ENCODE data around the gene RFX5. TPM values are rescaled to one million over a fixed set of nuclear protein-coding genes. Genes with fewer than 3 reads are reported as not detected.
A peak's percentile ranks its signal among the peaks of the same experiment; 100 is the strongest.
"Not testable (repeated sequence)": the region's sequence is repeated elsewhere in the genome, so short reads cannot be mapped to it uniquely, and the experiment has no call there.

The RFX5 gene
- total RNA-seq (2014; rRNA removed; shearing (Covaris generic)) = 73.0 and 104 TPM in 2 replicates

DNA sequence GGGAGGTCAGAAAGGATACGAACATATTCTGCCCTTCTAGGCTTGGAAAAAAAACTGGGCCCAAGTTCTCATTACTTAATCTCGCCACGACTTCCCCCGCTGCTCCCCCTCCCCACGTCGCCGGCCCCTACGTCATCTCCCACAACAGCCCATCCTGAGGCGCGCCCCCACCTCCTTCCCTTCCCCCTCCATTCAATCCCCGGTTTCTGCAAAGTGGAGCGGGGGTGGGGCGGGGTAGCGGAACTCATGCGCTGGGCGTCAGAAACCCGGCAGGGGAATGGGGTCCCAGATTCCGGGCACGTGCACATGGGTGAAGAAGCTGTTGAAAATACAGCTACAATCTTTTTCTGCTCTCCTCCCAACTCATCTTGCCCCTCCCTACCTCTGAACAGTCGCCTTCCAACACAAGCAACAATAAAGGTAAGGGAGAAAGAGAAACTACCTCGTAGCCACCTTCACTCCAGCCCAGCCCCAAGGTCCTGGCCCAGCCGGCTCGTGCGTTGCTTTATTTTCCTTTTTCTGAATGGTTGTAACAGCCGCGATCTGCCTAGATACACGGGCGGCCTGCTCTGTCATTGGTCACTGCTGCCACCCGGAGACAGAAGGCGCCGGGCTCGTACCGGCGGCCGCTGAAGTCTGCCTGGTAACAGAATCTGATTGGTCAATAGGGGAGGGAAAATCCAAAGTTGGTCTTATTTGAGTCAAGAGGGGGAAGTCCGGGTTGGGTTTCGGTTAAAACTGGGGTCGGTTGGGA, at the start of gene RFX5:
TSS of gene RFX5 (minus strand) at position 484 of the 754 bp plus-strand sequence. CDS start 932 bp downstream, outside the sequence.
- peak; percentile 99 for DNase-seq (ENCODE audit: low spot score)

DNA sequence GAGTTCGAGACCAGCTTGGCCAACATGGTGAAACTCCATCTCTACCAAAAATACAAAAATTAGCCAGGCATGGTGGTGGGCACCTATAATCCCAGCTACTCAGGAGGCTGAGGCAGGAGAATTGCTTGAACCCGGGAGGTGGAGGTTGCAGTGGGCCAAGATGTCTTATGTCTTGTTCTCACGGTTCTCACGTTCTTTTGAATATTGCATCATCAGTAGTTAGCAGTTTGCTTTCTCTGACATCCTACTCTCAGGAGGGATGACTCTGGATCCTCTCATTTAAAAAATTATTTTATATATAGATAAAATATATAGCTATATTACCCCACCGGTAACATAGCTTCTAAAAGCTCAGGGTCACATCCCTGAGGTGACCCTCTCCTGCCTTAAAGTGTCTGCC, 49.2 kb upstream of the RFX5 start:
- DNase-seq (ENCODE audit: low spot score) = not testable (repeated sequence)

DNA sequence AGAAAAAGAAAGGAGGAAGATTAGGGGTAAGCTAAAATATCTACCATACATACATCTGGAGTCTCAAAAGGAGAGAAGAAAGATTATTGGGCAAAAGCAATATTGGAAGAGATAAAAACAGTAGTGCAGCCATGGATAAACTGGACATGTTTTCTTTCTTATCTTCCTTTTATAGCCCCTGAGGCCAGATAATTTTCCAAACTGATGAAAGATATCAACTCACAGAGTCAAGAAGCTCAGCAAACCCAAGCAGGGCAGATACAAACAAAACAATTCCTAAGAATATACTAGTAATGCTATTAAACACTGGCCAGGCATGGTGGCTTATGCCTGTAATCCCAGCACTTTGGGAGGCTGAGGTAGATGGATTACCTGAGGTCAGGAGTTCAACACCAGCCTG, 46.5 kb upstream of the RFX5 start:
- DNase-seq (ENCODE audit: low spot score) = no peak

DNA sequence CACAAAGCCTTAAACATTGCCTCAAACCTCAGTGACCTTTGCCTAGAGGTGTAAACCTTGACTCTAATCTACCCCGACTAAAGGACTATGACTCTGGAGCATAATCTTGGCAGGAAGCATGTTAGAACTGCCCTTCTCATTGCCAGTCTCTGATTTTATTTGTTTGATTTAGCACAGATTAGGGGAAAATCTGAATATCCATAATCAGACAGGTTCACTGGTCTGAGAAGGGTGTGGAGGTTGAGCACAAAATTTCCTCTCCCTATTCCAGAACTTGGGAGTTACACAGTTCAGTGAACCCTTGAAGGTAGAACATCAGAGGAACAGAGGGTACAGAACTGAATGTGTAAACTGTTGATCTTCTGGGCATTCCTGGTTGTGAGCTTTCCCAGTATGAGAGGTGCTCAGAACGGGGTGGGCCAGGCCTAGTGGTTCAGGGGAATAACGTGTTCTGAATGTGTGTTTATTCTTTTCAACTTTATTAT, 44.1 kb upstream of the RFX5 start:
- DNase-seq (ENCODE audit: low spot score) = no peak

DNA sequence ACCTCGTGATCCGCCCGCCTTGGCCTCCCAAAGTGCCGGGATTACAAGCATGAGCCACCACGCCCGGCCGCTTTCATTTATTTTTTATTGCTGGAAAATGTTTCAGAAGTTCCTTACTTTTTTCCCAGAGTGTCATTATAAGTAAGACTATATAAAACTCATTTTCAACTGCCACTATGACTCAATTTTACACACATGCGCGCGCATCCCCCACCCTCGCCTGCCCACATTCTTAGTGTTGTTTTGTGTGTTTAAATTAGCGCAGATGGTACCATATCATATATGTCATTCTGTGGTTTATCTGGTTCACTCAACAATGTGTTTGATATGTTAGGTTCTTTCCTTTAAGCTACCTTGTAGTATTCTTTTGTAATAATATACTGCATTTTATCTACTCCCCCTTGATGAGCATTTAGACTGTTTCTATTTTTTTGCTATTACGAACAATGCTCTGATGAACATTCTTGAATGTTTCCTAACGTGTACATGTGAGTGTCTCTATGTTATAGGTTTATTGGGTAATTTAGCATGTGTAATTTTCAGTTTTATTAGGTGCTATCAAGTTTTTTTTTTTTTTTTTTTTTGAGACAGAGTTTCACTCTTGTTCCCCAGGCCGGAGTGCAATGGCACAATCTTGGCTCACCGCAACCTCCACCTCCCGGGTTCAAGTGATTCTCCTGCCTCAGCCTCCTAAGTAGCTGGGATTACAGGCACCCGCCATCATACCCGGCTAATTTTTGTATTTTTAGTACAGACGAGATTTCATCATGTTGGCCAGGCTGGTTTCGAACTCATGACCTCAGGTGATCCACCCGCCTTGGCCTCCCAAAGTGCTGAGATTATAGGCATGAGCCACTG, 43.4 kb upstream of the RFX5 start:
- DNase-seq (ENCODE audit: low spot score) = not testable (repeated sequence)

DNA sequence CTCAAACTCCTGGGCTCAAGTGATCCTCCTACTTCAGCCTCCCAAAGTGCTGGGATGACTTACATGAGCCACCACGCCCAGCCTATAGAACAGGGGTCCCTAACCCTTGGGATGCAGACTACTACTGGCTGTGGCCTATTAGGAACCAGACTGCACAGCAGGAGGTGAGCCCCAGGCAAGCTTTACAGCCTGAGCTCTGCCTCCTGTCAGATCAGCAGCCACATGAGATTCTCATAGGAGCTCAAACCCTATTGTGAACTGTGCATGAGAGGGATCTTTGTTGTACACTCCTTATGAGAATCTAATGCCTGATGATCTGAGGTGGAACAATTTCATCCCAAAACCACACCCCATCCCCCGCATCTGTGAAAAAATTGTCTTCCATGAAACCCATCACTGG, 39.0 kb upstream of the RFX5 start:
- no peak for DNase-seq (ENCODE audit: low spot score)

DNA sequence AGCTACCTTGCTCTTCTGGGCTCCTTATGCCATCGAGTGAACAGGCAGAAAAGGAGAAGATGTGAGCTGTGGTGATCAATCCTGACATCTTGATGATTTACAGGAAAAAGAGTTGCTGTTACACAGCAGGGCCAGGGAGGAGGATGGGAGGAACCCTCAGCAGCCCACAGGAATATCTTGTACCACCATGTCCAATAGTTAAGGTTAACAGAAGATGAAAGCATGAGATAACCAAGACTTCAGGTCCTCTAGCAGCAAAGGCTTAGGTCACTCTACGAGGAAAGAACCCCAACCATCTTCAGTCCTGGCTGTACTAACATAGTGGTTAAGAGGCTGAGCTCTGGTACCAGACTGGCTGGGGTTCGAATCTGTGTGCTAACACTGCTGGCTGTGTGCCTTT, 37.5 kb upstream of the RFX5 start:
- no peak for DNase-seq (ENCODE audit: low spot score)

DNA sequence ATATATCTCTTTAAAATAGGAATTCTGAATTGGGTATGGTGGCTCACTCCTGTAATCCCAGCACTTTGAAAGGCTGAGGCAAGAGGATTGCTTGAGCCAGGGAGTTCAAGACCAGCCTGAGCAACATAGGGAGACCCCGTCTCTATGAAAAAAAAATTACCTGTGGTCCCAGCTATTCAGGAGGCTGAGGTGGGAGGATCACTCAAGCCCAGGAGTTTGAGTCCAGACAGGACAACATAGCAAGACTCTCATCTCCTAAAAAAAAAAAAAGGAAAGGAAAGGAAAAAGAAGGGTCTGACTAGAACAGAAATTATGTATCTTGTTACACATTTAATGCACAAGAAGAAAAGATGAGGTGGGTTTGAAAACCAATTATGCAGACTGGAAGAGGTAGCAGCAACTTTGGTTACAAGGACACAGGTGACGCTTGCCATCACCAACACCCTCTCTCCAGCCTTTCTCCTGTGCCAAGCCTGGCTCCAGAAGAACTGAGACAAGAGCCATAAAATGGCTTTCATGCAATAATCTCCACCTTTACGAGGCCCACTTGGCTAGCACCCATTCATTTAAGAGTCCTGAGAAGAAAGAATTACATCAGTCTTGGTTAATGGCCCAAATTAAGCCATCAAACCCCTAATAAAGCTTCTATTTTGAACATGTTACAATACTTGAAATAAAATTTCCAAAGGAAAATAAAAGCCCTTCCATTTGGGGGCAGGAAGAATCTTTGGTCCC, 30.3 kb upstream of the RFX5 start:
- no peak for DNase-seq (ENCODE audit: low spot score)

DNA sequence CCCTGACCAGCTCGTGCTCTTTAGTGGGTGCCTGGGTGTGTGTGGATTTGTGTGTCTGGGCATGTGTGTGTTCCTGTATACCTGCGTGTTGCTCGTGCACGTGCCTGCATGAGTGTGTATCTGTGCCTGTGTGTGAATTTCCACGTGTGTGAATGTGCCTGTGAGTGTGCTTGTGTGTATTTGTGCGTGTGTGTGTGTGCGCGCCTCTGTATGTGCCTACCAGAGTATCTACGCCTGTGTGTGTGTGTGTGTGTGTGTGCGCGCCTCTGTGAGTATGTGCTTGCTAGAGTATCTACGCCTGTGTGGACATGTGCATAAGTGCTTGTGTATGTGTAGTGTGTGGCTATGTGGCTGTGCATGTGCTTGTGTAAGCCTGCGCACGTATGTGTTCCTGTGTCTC, 26.1 kb upstream of the RFX5 start:
- DNase-seq (ENCODE audit: low spot score) = no peak

DNA sequence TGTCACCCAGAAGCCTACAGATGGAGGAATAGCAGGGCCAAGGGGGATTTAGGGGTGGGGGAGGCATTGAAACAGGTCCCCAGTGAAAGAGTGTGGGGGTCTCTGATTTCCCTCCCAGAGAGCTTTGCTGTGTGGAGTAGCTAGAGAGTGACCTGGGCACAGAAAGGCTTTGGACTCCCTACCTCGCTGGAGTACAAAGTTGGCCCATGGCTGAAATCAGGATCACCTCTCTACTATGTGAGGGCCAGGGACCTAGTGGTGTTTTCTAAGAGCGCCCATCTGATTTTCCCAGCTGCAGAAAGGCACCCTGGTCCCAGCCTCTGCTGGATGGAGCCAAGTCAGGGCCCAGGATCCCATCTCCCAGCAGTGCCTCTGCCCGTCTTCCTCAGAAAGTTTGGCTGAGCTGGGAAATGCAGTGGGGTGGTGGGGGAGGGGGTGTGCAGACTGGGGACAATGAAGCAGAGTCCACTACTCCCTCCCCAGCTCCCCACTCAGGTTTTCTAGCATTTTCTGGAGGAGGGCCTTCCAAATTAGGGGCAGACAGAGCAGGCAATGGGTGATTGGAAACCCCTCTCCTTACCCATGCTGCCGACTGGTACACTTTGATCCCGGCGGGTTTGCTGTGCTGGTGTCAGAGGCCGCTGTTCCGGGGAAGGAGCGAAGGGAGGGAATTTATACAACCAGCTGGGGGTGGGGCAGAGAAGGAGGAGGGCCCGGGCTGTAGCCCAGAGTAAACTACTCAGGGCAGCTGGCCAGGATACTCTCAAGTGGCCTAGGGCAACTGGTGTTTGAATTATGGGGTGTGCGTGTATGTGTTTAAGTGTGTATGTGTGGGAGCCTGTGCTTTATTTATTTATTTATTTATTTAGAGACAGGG, 25.2 kb upstream of the RFX5 start, which contains the start of gene SELENBP1:
TSS of gene SELENBP1 (minus strand) at position 648 of the 877 bp plus-strand sequence. CDS start at position 584, 64 bp downstream.
- DNase-seq (ENCODE audit: low spot score) = no peak

DNA sequence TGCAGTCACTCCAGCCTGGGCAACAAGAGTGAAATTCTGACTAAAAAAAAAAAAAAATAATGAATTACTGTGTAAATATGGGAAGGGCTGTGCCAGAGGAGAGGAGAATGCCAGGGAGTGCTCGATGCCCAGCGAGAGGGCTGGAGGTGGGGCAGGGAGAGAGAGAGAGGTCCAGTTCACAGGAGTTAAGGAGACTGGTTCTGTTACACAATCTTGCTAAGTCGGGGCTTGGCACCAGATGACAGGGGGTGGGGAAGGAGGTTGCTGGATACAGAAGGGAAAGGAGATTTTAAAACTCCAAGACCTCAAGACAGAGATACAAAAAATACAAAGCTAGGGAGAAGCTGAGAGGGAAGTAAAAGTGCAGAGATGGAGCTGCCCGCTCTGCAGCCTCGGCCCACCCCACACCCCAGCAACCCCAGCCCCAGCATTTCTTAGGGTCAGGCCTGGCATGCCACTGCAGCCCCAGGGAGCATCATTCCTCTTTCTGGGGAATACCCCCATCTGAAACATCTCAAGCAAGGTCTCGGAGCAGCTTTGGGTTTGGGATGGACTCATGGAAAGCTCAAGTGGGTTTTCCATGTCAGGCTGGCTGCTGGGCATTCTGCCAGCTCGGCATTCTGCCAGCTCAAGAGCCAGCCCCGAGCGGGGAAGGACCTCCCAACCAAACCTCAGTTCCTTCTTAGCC, 24.5 kb upstream of the RFX5 start:
- no peak for DNase-seq (ENCODE audit: low spot score)

DNA sequence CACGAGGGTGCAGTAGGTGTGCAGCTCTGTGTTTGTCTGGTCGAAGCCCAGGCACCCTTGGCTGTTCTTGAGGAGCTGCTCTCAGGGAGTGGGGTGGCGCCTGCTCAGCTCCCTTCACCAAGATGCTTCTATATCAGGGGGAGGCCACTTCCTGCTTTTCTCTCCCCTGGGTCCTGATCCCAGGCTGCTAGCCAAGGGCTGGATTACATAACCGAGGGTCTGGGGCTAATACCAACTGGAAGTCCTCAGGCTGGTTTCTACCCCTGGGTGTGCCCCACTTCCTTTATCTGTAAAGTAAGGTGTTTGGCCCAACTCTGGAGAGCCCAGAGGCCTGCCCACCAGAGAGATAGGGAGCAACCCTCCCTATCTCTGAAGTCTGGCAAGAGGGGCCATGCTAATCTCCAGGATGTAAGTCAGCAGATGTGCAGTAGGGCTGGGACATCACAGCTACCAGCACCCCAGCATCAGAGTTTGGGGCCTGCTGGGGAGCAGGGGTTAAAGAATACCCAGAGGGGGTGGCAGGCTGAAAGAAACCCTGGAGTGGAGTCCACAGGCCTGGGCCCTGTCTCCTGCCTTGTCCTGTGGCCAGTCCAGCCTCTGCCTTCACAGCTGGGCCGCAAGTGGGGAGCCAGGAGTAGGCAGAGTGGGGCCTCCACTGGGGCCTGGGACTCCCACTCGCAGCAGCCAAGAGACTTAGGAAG, 23.3 kb upstream of the RFX5 start:
- no peak for DNase-seq (ENCODE audit: low spot score)

DNA sequence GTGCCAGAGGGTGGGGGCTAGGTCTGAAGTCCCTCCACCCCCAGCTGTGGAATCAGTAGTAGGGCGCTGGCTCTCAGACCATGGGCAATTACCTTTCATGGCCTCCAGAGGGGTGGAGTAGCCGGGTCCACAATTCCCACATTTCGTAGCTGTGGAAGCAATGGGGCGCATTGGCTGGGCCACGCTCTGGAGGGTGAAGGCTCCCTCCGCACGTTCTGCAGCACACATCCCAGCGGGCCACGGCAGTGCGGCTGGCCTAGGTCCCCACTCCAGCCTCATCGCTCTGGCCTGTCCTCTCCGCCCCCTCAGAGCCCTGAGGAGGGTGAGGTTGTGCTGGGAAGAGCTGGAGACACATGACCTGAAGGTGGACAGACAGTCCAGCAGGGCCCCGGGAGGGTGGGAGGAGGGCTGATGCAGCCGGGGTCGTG, 22.6 kb upstream of the RFX5 start:
- DNase-seq (ENCODE audit: low spot score) = no peak

DNA sequence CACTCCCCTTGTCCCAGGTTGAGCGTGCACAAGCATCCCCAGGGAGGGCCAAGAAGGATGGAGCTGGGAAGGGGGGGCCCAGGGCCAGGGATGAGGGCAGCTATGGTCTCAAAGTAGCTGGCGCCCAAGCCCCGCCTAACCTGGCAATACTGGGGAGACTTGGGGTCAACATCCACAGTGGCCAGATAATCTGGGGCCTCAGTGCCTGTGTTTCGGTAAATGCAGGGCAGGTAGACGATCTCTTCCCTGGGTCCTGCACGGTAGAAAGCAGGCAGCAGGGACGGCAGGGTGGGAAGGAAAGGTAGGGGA, 22.2 kb upstream of the RFX5 start:
- DNase-seq (ENCODE audit: low spot score) = no peak

DNA sequence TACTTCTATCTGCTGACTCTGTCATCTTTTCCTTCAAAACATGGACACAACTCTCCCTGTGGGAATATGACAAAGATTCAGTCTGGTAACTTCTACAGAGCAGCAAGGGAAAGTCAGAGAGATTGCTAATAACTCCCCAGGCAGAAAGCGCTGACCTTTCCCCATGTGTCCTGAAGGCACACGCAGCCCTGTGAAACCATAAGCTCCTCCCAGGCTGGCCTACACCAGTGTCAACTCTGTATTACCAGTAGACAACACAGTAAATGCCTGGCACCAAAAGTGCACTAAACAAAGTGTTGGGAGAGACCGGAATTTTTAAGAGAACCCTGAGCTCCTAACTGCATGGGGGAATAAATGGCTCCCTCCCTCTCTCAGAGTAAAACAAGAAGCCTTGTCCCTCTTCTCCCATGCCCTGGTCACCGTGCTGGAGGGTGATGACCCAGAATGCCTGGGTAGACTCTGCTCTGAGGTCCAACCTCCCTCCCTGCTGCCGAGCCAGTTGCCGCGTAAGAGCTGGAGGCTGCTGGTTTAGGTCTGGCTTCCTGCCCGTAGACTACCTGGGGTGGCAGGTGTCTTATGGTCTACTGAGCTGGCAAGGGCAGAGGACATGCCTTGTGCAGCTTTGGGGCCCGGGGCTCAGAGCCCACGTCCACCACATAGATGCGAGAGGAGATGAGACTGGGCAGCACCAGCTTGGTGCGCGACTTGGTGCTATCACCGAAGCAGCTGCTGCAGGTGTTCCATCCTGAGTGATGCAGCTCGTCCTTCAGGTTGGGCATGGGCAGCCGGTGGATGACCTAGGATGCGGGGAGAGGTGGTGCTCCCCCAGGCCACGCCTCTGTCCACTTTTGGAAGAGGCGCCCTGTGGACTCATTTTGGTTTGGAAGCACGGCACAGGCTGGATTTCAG, 21.6 kb upstream of the RFX5 start:
- DNase-seq (ENCODE audit: low spot score) = no peak

DNA sequence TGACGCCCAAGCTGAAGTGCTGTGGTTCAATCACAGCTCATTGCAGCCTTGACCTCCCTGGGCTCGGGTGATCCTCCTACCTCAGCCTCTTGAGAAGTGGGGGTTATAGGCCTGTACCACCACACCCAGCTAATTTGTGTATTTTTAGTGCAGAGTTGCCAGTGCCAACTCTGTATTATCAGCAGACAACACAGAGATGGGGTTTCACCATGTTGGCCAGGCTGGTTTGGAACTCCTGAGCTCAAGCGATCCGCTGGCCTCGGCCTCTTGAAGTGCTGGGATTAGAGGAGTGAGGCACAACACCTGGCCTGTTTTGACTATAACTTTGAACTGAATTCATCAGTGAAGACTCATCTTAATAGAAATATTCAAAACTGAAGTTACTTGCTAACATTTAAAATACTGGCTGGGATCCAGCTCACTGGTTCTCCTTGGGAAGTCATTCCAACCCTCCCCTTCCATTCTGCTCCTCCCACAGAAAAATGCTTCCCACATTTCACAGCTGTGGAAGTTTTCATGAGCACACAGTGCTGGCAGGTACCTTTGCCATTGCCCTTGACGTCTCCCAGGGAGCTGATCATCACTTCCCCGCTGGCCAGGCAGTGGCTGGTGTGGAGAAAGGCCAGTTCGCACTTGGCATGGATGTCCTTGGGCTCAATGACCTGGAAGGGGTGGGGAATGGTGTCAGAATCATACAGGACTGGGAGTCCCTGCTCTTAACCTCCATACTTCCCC, 20.8 kb upstream of the RFX5 start:
- no peak for DNase-seq (ENCODE audit: low spot score)

DNA sequence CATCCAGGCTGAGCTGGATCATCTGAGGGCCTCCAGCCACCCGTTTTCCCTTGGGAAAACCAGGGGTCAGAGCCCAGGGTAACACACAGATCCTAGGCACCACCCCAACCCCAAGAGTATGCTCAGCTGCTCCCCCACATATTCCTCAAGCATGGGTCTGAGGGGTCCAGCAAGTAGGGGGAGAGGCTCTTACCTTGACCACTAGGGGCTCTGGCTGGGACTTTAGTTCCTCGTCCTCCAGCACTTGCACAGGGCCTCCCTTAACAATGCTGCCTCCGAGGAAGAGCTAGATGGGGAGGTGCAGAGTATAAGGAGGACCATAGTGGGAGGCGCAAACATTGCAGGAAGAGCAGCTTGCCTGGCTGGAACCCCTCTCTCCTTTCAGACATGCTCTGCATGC, 17.9 kb upstream of the RFX5 start:
- DNase-seq (ENCODE audit: low spot score) = no peak
